Panc1 (cell line): ENCODE measurements around the gene RUNX1. TPM values are rescaled to one million over a fixed set of nuclear protein-coding genes. Genes with fewer than 3 reads are reported as not detected.

ENCODE experiments used
- ATAC-seq: fragments of 200-7000 bp; cut with Tn5 transposase; 2 replicates; pipeline ENCODE4 v1.9.1; 2020; ENCODE audit warnings: mild to moderate bottlenecking, moderate library complexity
- BruUV-seq: library from RNA; stranded (reverse); fragments of 400-500 nt; replicated peaks from 2 replicates; lab custom pipeline; 2021; lab: Mats Ljungman, UMichigan
- CTCF ChIA-PET: fragments of 300-600 bp; sonication (Branson Sonifier 250); formaldehyde crosslinking; loops from one replicate; lab custom pipeline; 2022; ENCODE audit warnings: antibody characterized with exemption; lab: Charles Lee
- POLR2A ChIA-PET: fragments of 300-600 bp; sonication (Branson Sonifier 250); formaldehyde crosslinking; loops from one replicate; lab custom pipeline; 2022; ENCODE audit warnings: antibody characterized with exemption; lab: Charles Lee
- DNase-seq: peaks from one replicate; pipeline ENCODE4 v3.0.0-alpha.2; 2010; ENCODE audit warnings: low read depth, low spot score
- H3K27ac ChIP-seq: 2 replicates; pipeline ENCODE4 v1.5.1; 2011; ENCODE audit warnings: mild to moderate bottlenecking, low read length, inconsistent platforms
- H3K27me3 ChIP-seq: fragments of 200-500 bp; sonication (Bioruptor generic); 2 replicates; pipeline ENCODE4 v1.6.0; 2014; ENCODE audit warnings: low read length, inconsistent platforms; ENCODE audit not compliant: control insufficient read depth, insufficient read depth
- H3K36me3 ChIP-seq: fragments of 200-500 bp; sonication (Bioruptor generic); 2 replicates; pipeline ENCODE4 v1.5.1; 2014; ENCODE audit warnings: inconsistent platforms, mild to moderate bottlenecking, low read length, moderate library complexity; ENCODE audit not compliant: control insufficient read depth, insufficient read depth
- H3K4me1 ChIP-seq: 2 replicates; pipeline ENCODE4 v1.5.1; 2011; ENCODE audit warnings: inconsistent platforms, mild to moderate bottlenecking, low read length, moderate library complexity; ENCODE audit not compliant: control insufficient read depth, insufficient read depth
- H3K4me3 ChIP-seq, 2 experiments: 2 replicates each; pipeline ENCODE4 v1.5.1; 2011 to 2012; ENCODE audit warnings: low read depth in 2 of 2, low read length in 2 of 2, mild to moderate bottlenecking in 2 of 2, inconsistent platforms in 1 of 2, moderate library complexity in 1 of 2
- H3K9me3 ChIP-seq: fragments of 200-500 bp; sonication (Bioruptor generic); 2 replicates; pipeline ENCODE4 v1.5.1; 2014; ENCODE audit warnings: low read depth, mild to moderate bottlenecking, inconsistent platforms, low read length, moderate library complexity; ENCODE audit not compliant: control insufficient read depth, insufficient read depth
- CTCF ChIP-seq: fragments of 450-650 bp; IDR thresholded peaks from 2 replicates; pipeline ENCODE4 v1.5.1; 2017; ENCODE audit warnings: mild to moderate bottlenecking
- POLR2AphosphoS5 ChIP-seq: IDR thresholded peaks from 2 replicates; pipeline ENCODE4 v1.6.1; 2012; ENCODE audit warnings: mild to moderate bottlenecking, low read depth, low read length, moderate library complexity
- REST ChIP-seq, 2 experiments: IDR thresholded peaks; 2 replicates each; pipeline ENCODE4 v1.6.1; 2011 to 2012; ENCODE audit warnings: low read depth in 2 of 2, control low read depth in 1 of 2, low read length in 1 of 2, mild to moderate bottlenecking in 1 of 2, moderate library complexity in 1 of 2; ENCODE audit not compliant: insufficient read depth in 1 of 2
- SIN3A ChIP-seq: IDR thresholded peaks from 2 replicates; pipeline ENCODE4 v1.6.1; 2012; ENCODE audit warnings: low read depth, mild to moderate bottlenecking, low read length, moderate library complexity, borderline replicate concordance; ENCODE audit not compliant: insufficient read depth
- TCF7L2 ChIP-seq: IDR thresholded peaks from 2 replicates; pipeline ENCODE4 v1.6.1; 2011; ENCODE audit warnings: mild to moderate bottlenecking, low read depth, low read length, inconsistent platforms
- in situ Hi-C: cut with HindIII; loops from 2 replicates; pipeline ENCODE4 v1.10.0; 2016; ENCODE audit warnings: low sequenced_read_pairs, low pct_unique_long_range_greater_than_20kb
- intact Hi-C: fragments of 100-400 bp; cut with micrococcal nuclease; formaldehyde crosslinking; loops from one replicate; pipeline ENCODE4 v1.10.0; 2022; ENCODE audit not compliant: unreplicated experiment
- total RNA-seq: library from RNA; stranded (reverse); gene quantifications from one replicate; pipeline ENCODE4 v1.2.1, GENCODE V29; 2021; ENCODE audit not compliant: unreplicated experiment

RUNX1 gene
- total RNA-seq, 1 experiment from 2014 or later: 22.4 TPM

DNA sequence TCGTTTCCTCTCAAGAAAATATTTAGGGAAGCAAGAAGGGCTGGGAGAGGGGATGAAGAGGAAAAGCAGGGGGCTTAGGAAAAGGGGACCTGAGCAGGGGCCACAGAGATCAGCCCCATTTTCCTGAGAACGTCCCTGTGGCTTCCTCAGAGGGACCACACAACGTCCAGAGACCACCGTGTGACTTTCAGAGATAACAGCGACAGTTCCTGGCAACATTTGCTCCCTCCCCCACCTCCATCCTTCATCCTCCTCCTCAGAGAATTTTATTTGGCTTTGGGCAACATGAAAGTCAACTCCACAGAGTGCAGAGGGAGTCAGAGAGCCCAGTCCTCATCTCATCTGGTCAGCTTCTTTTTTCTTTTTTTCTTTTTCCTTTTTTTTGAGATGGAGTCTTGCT is 50.9 kb downstream of the RUNX1 start:
- Histone ChIP-seq H3K4me3 (no peak overlapping the region), H3K4me1 (no peaks in the 10 kb centered on the region), H3K9me3 (no peaks in the 10 kb centered on the region), H3K27ac (no peak overlapping the region), H3K36me3 (no peaks in the 10 kb centered on the region), H3K27me3 (no peaks in the 10 kb centered on the region)
- CTCF ChIA-PET: no interaction called here
- no TSS peak for BruUV-seq
- in situ Hi-C loops (no loop called here), intact Hi-C loops (no loop called here)
- TF ChIP-seq SIN3A (no peak), POLR2AphosphoS5 (no peak), TCF7L2 (no peak), REST (IDR thresholded peaks at IDR 0.05; ENCODE audit: insufficient read depth in 1 of 2, low read depth in 2 of 2, low read length in 1 of 2) (no peak), CTCF (no peak)
- ATAC-seq (no peak), DNase-seq (no peak)
- POLR2A ChIA-PET: no interaction called here

DNA sequence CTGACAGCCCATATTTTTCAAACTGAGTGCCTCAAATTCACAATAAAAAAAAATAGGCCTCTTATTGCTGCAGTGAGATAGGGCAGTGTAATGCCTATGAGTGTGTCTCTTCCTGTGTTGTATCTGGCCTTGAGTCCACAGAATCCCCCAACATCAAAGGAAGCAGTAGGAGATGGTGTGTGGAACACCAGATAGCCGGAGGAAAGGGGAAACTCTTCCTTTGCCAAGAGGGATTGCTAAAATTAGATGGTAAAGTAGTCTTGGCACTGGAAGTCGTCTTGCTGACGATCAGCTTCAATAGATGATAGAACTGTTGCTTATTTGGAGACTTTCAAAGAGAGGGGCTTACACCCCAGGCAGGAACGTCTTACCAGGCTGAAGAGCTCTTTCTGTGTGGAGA is 51.8 kb downstream of the RUNX1 start:
- no peak for TF ChIP-seq TCF7L2
- TF ChIP-seq POLR2AphosphoS5: no peak
- no peak for TF ChIP-seq SIN3A
- no peak for TF ChIP-seq CTCF
- TF ChIP-seq REST (IDR thresholded peaks at IDR 0.05; ENCODE audit: insufficient read depth in 1 of 2, low read depth in 2 of 2, low read length in 1 of 2): no peak
- DNase-seq (no peak), ATAC-seq (no peak)
- H3K27ac ChIP-seq: no peak overlapping the region
- no peaks in the 10 kb centered on the region for H3K9me3 ChIP-seq
- CTCF ChIA-PET: no interaction called here
- no peaks in the 10 kb centered on the region for H3K36me3 ChIP-seq
- in situ Hi-C loops: no loop called here
- H3K4me1 ChIP-seq: no peaks in the 10 kb centered on the region
- no peaks in the 10 kb centered on the region for H3K27me3 ChIP-seq
- no TSS peak for BruUV-seq
- POLR2A ChIA-PET: no interaction called here
- no peak overlapping the region for H3K4me3 ChIP-seq
- intact Hi-C loops: no loop called here
